Endothelial cell of umbilical vein (primary cell): ENCODE data around the gene KIFC1. TPM values are rescaled to one million over a fixed set of nuclear protein-coding genes. Genes with fewer than 3 reads are reported as not detected.
A peak's percentile ranks its signal among the peaks of the same experiment; 100 is the strongest.

Experiments used
- BruUV-seq: library from RNA; stranded (reverse); fragments of 400-500 nt; replicated peaks from 2 replicates; lab custom pipeline; 2021; lab: Mats Ljungman, UMichigan
- CTCF ChIA-PET: fragments of 300-600, 350-600 bp; sonication (Branson Sonifier 250); formaldehyde crosslinking; loops from one replicate; lab custom pipeline; 2021; ENCODE audit warnings: antibody characterized with exemption, inconsistent platforms; lab: Charles Lee
- POLR2A ChIA-PET: fragments of 300-600, 350-600 bp; sonication (Branson Sonifier 250); formaldehyde crosslinking; loops from one replicate; lab custom pipeline; 2021; ENCODE audit warnings: antibody characterized with exemption, inconsistent platforms; lab: Charles Lee
- DNase-seq: peaks from one replicate; pipeline ENCODE4 v3.0.0-alpha.2; 2011; ENCODE audit warnings: low read depth, low spot score
- FAIRE-seq: peaks from 2 replicates; lab custom pipeline; 2011; peaks lifted over from hg19 to GRCh38; lab: Jason Lieb, UNC
- H2AFZ ChIP-seq: 2 replicates; pipeline ENCODE4 v1.6.0; 2012; ENCODE audit warnings: low read depth, low read length, control low read depth, inconsistent platforms
- H3K27ac ChIP-seq: 2 replicates; pipeline ENCODE4 v1.5.1; 2011; ENCODE audit warnings: low read depth, mild to moderate bottlenecking, control low read depth, low read length, moderate library complexity; ENCODE audit not compliant: insufficient read depth
- H3K27me3 ChIP-seq, 2 experiments: 2 replicates each; pipeline versions ENCODE4 v1.6.0 to v1.6.1; 2011; ENCODE audit warnings: low read length in 2 of 2, mixed read lengths in 1 of 2; ENCODE audit not compliant: control insufficient read depth in 2 of 2, insufficient read depth in 2 of 2
- H3K36me3 ChIP-seq, 2 experiments: 2 replicates in 1 of 2; 3 replicates in 1 of 2; pipeline ENCODE4 v1.5.1; 2011; ENCODE audit warnings: low read length in 2 of 2, mild to moderate bottlenecking in 1 of 2, moderate library complexity in 1 of 2; ENCODE audit not compliant: control insufficient read depth in 2 of 2, insufficient read depth in 2 of 2; ENCODE audit errors: extremely low read depth in 1 of 2
- H3K4me1 ChIP-seq: 3 replicates; pipeline ENCODE4 v1.5.1; 2011; ENCODE audit warnings: mild to moderate bottlenecking, low read length; ENCODE audit not compliant: control insufficient read depth, insufficient read depth; ENCODE audit errors: extremely low read depth
- H3K4me2 ChIP-seq: 2 replicates; pipeline ENCODE4 v1.6.1; 2011; ENCODE audit warnings: low read length, control low read depth, mixed read lengths; ENCODE audit not compliant: insufficient read depth
- H3K4me3 ChIP-seq, 3 experiments: fragments of 200-600 bp in 1 of 3; sonication (generic), shearing (Covaris generic) in 1 of 3; replicated peaks in 1 of 3; 2 replicates each; pipeline ENCODE4 v1.5.1; 2011 to 2016; ENCODE audit warnings: control low read depth in 3 of 3, low read length in 3 of 3, mild to moderate bottlenecking in 2 of 3, inconsistent platforms in 1 of 3, low read depth in 1 of 3, moderate library complexity in 1 of 3; ENCODE audit not compliant: insufficient read depth in 1 of 3
- H3K79me2 ChIP-seq: 2 replicates; pipeline ENCODE4 v1.6.0; 2012; ENCODE audit warnings: low read length, inconsistent platforms; ENCODE audit not compliant: control insufficient read depth, insufficient read depth
- H3K9ac ChIP-seq: replicated peaks from 2 replicates; pipeline ENCODE3; 2011; ENCODE audit warnings: low read length, control low read depth; ENCODE audit not compliant: insufficient read depth; ENCODE audit errors: extremely low read depth
- H3K9me1 ChIP-seq: replicated peaks from 3 replicates; pipeline ENCODE4 v1.6.0; 2011; ENCODE audit warnings: mild to moderate bottlenecking, low read length; ENCODE audit not compliant: control insufficient read depth, insufficient read depth; ENCODE audit errors: extremely low read depth
- H3K9me3 ChIP-seq: replicated peaks from 2 replicates; pipeline ENCODE4 v1.5.1; 2012; ENCODE audit warnings: low read length, inconsistent platforms; ENCODE audit not compliant: control insufficient read depth, insufficient read depth
- H4K20me1 ChIP-seq: replicated peaks from 2 replicates; pipeline ENCODE3; 2011; ENCODE audit warnings: mild to moderate bottlenecking, low read length; ENCODE audit not compliant: control insufficient read depth, insufficient read depth; ENCODE audit errors: extremely low read depth
- CTCF ChIP-seq, 2 donors: IDR thresholded peaks; 1 replicate in 1 of 2; 2 replicates in 1 of 2; pipeline ENCODE4 v1.5.1; 2011; ENCODE audit warnings: low read length in 2 of 2, mild to moderate bottlenecking in 2 of 2, moderate library complexity in 2 of 2, control low read depth in 1 of 2, inconsistent platforms in 1 of 2, low read depth in 1 of 2; ENCODE audit not compliant: insufficient read depth in 1 of 2; ENCODE audit errors: extremely low read depth in 1 of 2
- FOS ChIP-seq: IDR thresholded peaks from 2 replicates; pipeline ENCODE4 v1.6.1; 2011; ENCODE audit warnings: mild to moderate bottlenecking, low read length, moderate library complexity, borderline replicate concordance; ENCODE audit not compliant: insufficient read depth
- JUN ChIP-seq: IDR thresholded peaks from 2 replicates; pipeline ENCODE4 v1.6.1; 2011; ENCODE audit warnings: borderline replicate concordance, low read depth; ENCODE audit not compliant: insufficient read length, insufficient read depth
- POLR2A ChIP-seq: IDR thresholded peaks from 2 replicates; pipeline ENCODE4 v1.6.1; 2012; ENCODE audit warnings: low read depth, mild to moderate bottlenecking, control low read depth, low read length
- POLR2AphosphoS5 ChIP-seq: IDR thresholded peaks from 2 replicates; pipeline ENCODE4 v1.6.1; 2012; ENCODE audit warnings: low read depth, mild to moderate bottlenecking, control low read depth, low read length, moderate library complexity; ENCODE audit not compliant: insufficient read depth
- dilution Hi-C: fragments of 300-500 bp; cut with MboI; formaldehyde crosslinking; loops from one replicate; pipeline ENCODE4 v1.15.0; 2019; ENCODE audit warnings: low sequenced_read_pairs; ENCODE audit not compliant: extremely low pct_ligation_motif_present
- intact Hi-C: fragments of 100-400 bp; cut with micrococcal nuclease; formaldehyde crosslinking; loops from one replicate; pipeline ENCODE4 v1.10.0; 2022
- polyA plus RNA-seq, 4 experiments: library from polyadenylated mRNA; depleted of rRNA in 3 of 4; stranded (reverse) in 3 of 4; unstranded in 1 of 4; fragments of >200 nt; gene quantifications; 2 replicates each; pipeline versions ENCODE4 v1.2.1 to v1.2.3, GENCODE V29; 2011 to 2012; ENCODE audit warnings: missing spikeins in 1 of 4
- total RNA-seq: library from RNA; stranded (reverse); gene quantifications from 2 replicates; pipeline ENCODE4 v1.2.3, GENCODE V29; 2021
- TF ChIP-seq, protein P1 (sequence below): IDR thresholded peaks from 2 replicates; pipeline ENCODE4 v1.6.1; 2011; ENCODE audit not compliant: insufficient read depth, insufficient read length

Gene KIFC1
- total and polyA plus RNA-seq, 2 donors (not counting 3 experiments of a cell fraction or from before 2014, with no cell fraction given) = 39.3 to 63.4 TPM

GRCh38 chr6:33417128-33417902 lies 25.7 kb downstream of the KIFC1 start:
- Histone ChIP-seq H3K9me1 (no peaks in the 10 kb centered on the region), H3K36me3 (peaks cover 0 to 21% of the 10 kb centered on the region in 2 experiments), H3K4me2 (peak overlapping the region; percentile 70), H3K4me3 (peak overlapping the region; percentile 36 to 63 (median 50)), H3K9me3 (no peaks in the 10 kb centered on the region), H3K79me2 (peaks cover 12% of the 10 kb centered on the region), H2AFZ (peak overlapping the region; percentile 64), H3K4me1 (peaks cover 20% of the 10 kb centered on the region), H3K9ac (peak overlapping the region; percentile 40), H4K20me1 (no peaks in the 10 kb centered on the region), H3K27ac (peak overlapping the region; percentile 36), H3K27me3 (peaks cover 4 to 11% of the 10 kb centered on the region in 2 experiments)
- dilution Hi-C loops = no loop called here
- TSS peak; percentile 70 for BruUV-seq
- intact Hi-C loops = loop anchor here (1.0 to 10.0 kb wide), 2 partner anchors 8 to 443 kb away; no protein-coding TSS in a partner anchor
- DNase-seq = peak; percentile 30
- ChIA-PET POLR2A (no interaction called here), CTCF (interaction anchor here (4.7 kb wide), 1 partner anchor 8 kb away, joined by 14 read pairs; no protein-coding TSS in a partner anchor)
- FAIRE-seq = peak; percentile 84
- TF ChIP-seq, protein P1, sequence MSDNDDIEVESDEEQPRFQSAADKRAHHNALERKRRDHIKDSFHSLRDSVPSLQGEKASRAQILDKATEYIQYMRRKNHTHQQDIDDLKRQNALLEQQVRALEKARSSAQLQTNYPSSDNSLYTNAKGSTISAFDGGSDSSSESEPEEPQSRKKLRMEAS = no peak
- TF ChIP-seq CTCF (IDR thresholded peaks at IDR 0.05; ENCODE audit: extremely low read depth in 1 of 2, insufficient read depth in 1 of 2, low read depth in 1 of 2, low read length in 2 of 2) (no peak), POLR2AphosphoS5 (no peak), FOS (peak; percentile 47), POLR2A (peak; percentile 2), JUN (peak; percentile 25)
